ENCODE results near the gene CEBPB.
"Not testable (repeated sequence)": the region's sequence is repeated elsewhere in the genome, so short reads cannot be mapped to it uniquely, and the experiment has no call there.

Gene CEBPB

DNA sequence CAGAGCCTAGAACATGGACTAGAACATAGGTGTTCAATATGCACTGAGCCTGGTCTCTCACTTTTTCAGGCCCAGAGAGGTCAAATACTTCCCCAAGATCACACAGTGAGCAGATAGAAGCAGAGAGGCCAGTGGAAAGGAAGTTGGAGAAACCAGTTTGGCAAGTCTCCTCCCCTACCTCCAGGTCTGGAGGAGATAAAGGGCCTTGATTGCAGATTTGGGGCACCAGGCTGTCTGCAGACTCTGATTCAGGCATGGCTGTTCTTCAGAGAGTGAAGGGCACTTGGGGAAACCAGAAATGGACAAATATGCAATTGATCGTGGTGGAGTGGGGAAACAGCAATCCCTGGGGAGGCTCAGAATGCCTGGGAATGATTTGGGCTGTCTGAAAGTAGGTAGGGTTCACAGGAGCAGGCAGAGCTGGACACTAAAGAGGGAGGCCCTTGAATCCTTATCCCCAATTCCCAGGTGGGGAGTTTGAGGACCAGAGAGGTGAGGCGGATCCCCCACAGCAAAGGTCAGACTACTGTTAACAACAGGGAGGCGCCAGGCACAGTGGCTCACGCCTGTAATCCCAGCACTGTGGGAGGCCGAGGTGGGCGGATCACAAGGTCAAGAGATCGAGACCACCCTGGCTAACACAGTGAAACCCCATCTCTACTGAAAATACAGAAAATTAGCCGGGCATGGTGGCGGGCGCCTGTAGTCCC, 39.4 kb upstream of the CEBPB start:
- Histone ChIP-seq H3K27me3 (ENCODE audit: control insufficient read depth in 1 of 2, insufficient read depth in 2 of 2, low read length in 2 of 2) (no peaks in the 10 kb centered on the region), H3K4me3 (ENCODE audit: low read length in 2 of 2) (no peak overlapping the region)

GRCh38 chr20:50152394-50153152, 38.1 kb upstream of the CEBPB start:
- peak overlapping the region; percentile 90 to 91 for H3K4me3 ChIP-seq (ENCODE audit: low read length in 2 of 2)
- H3K27ac ChIP-seq (ENCODE audit: low read length), result peak overlapping the region; percentile 69
- H3K9me3 ChIP-seq (ENCODE audit: control insufficient read depth in 2 of 2, low read length in 2 of 2), result no peaks in the 10 kb centered on the region
- H3K9ac ChIP-seq (ENCODE audit: low read length in 2 of 2), result peak overlapping the region; percentile 91 to 93
- no peaks in the 10 kb centered on the region for H3K27me3 ChIP-seq (ENCODE audit: control insufficient read depth in 1 of 2, insufficient read depth in 2 of 2, low read length in 2 of 2)
- peaks cover 53% of the 10 kb centered on the region for H3K4me1 ChIP-seq (ENCODE audit: control insufficient read depth, insufficient read depth, low read length)
- H3K36me3 ChIP-seq (ENCODE audit: control insufficient read depth in 2 of 2, insufficient read depth in 2 of 2, low read length in 2 of 2), result peaks cover 0 to under 1% of the 10 kb centered on the region in 2 donors

More for the DNA sequence above, 39.4 kb upstream of the CEBPB start:
- Histone ChIP-seq H3K4me1 (ENCODE audit: control insufficient read depth, insufficient read depth, low read length) (peaks cover 58% of the 10 kb centered on the region), H3K27ac (ENCODE audit: low read length) (no peak overlapping the region), H3K9ac (ENCODE audit: low read length in 2 of 2) (peak overlapping the region in 1 of 2 donors; percentile 47), H3K9me3 (ENCODE audit: control insufficient read depth in 2 of 2, low read length in 2 of 2) (no peaks in the 10 kb centered on the region), H3K36me3 (ENCODE audit: control insufficient read depth in 2 of 2, insufficient read depth in 2 of 2, low read length in 2 of 2) (peaks cover 0 to 5% of the 10 kb centered on the region in 2 donors)

- H3K36me3 ChIP-seq (ENCODE audit: control insufficient read depth in 2 of 2, insufficient read depth in 2 of 2, low read length in 2 of 2), result no peaks in the 10 kb centered on the region
- no peaks in the 10 kb centered on the region for H3K27me3 ChIP-seq (ENCODE audit: control insufficient read depth in 1 of 2, insufficient read depth in 2 of 2, low read length in 2 of 2)
- H3K9me3 ChIP-seq (ENCODE audit: control insufficient read depth in 2 of 2, low read length in 2 of 2), result no peaks in the 10 kb centered on the region
- H3K27ac ChIP-seq (ENCODE audit: low read length), result peak overlapping the region; percentile 69
- H3K4me3 ChIP-seq (ENCODE audit: low read length in 2 of 2), result peak overlapping the region; percentile 90 to 91
- H3K9ac ChIP-seq (ENCODE audit: low read length in 2 of 2), result peak overlapping the region; percentile 91 to 93
- peaks cover 49% of the 10 kb centered on the region for H3K4me1 ChIP-seq (ENCODE audit: control insufficient read depth, insufficient read depth, low read length)
Observed at GRCh38 chr20:50153153-50153499, 37.5 kb upstream of the CEBPB start.

- Histone ChIP-seq H3K4me1 (ENCODE audit: control insufficient read depth, insufficient read depth, low read length) (peaks cover 44% of the 10 kb centered on the region), H3K27me3 (ENCODE audit: control insufficient read depth in 1 of 2, insufficient read depth in 2 of 2, low read length in 2 of 2) (no peaks in the 10 kb centered on the region), H3K9me3 (ENCODE audit: control insufficient read depth in 2 of 2, low read length in 2 of 2) (no peaks in the 10 kb centered on the region)
Observed at GRCh38 chr20:50153500-50154377, 36.9 kb upstream of the CEBPB start, which contains the start of gene PEDS1. Gene PEDS1 (minus strand): TSS chr20:50153723. CDS start chr20:50153637, 86 bp downstream.

GRCh38 chr20:50161494-50161893, 29.1 kb upstream of the CEBPB start:
- H3K9me3 ChIP-seq (ENCODE audit: control insufficient read depth in 2 of 2, low read length in 2 of 2); H3K36me3 ChIP-seq (ENCODE audit: control insufficient read depth in 2 of 2, insufficient read depth in 2 of 2, low read length in 2 of 2); H3K27ac ChIP-seq (ENCODE audit: low read length); H3K4me3 ChIP-seq (ENCODE audit: low read length in 2 of 2); H3K9ac ChIP-seq (ENCODE audit: low read length in 2 of 2); H3K27me3 ChIP-seq (ENCODE audit: control insufficient read depth in 1 of 2, insufficient read depth in 2 of 2, low read length in 2 of 2): not testable (repeated sequence)
- peaks cover 18% of the 10 kb centered on the region for H3K4me1 ChIP-seq (ENCODE audit: control insufficient read depth, insufficient read depth, low read length)

More at GRCh38 chr20:50153500-50154377, 36.9 kb upstream of the CEBPB start, which contains the start of gene PEDS1:
- no peaks in the 10 kb centered on the region for H3K36me3 ChIP-seq (ENCODE audit: control insufficient read depth in 2 of 2, insufficient read depth in 2 of 2, low read length in 2 of 2)
- H3K9ac ChIP-seq (ENCODE audit: low read length in 2 of 2), result peak within 1 kb of the TSS; percentile 91 to 93
- H3K4me3 ChIP-seq (ENCODE audit: low read length in 2 of 2), result peak within 1 kb of the TSS; percentile 90 to 91
- H3K27ac ChIP-seq (ENCODE audit: low read length), result peak within 1 kb of the TSS; percentile 79

- Histone ChIP-seq H3K9me3 (ENCODE audit: control insufficient read depth in 2 of 2, low read length in 2 of 2) (no peaks in the 10 kb centered on the region), H3K36me3 (ENCODE audit: control insufficient read depth in 2 of 2, insufficient read depth in 2 of 2, low read length in 2 of 2) (no peaks in the 10 kb centered on the region), H3K4me1 (ENCODE audit: control insufficient read depth, insufficient read depth, low read length) (peaks cover 22% of the 10 kb centered on the region), H3K4me3 (ENCODE audit: low read length in 2 of 2) (no peak overlapping the region), H3K27ac (ENCODE audit: low read length) (peak overlapping the region; percentile 46), H3K27me3 (ENCODE audit: control insufficient read depth in 1 of 2, insufficient read depth in 2 of 2, low read length in 2 of 2) (no peaks in the 10 kb centered on the region), H3K9ac (ENCODE audit: low read length in 2 of 2) (no peak overlapping the region)
Observed at GRCh38 chr20:50163570-50164317, 26.9 kb upstream of the CEBPB start.

- Histone ChIP-seq H3K4me1 (ENCODE audit: control insufficient read depth, insufficient read depth, low read length) (peaks cover 26% of the 10 kb centered on the region), H3K9me3 (ENCODE audit: control insufficient read depth in 2 of 2, low read length in 2 of 2) (no peaks in the 10 kb centered on the region), H3K27ac (ENCODE audit: low read length) (peak overlapping the region; percentile 94), H3K9ac (ENCODE audit: low read length in 2 of 2) (peak overlapping the region; percentile 63 to 85), H3K36me3 (ENCODE audit: control insufficient read depth in 2 of 2, insufficient read depth in 2 of 2, low read length in 2 of 2) (no peaks in the 10 kb centered on the region), H3K4me3 (ENCODE audit: low read length in 2 of 2) (peak overlapping the region; percentile 66 to 70), H3K27me3 (ENCODE audit: control insufficient read depth in 1 of 2, insufficient read depth in 2 of 2, low read length in 2 of 2) (no peaks in the 10 kb centered on the region)
Observed at GRCh38 chr20:50165684-50166554, 24.7 kb upstream of the CEBPB start.

DNA sequence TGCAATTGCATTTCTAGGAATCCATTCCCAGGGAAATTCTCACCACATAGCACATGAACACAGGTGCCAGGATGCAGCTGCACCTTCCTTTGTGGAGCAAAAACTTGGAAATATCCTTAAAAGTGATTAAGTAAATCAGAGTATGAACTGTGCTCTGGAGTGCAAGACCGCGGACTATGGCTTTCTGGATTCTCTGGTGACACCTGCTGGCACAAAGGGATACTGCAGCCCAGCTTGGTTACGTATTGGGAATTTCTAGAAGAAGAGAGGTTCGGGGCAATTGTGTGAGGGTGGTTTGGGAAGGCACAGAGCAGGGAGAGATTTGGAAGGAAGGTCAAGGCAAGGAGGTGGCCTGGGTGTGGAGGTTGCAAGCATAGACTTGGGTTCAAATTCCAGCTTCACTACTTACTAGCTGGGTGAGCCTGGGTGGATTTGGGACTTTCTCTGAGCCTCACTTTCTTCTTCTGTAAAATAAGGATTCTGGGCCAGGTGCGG, 21.3 kb upstream of the CEBPB start:
- no peak overlapping the region for H3K4me3 ChIP-seq (ENCODE audit: low read length in 2 of 2)
- H3K9ac ChIP-seq (ENCODE audit: low read length in 2 of 2), result no peak overlapping the region
- peaks cover 37% of the 10 kb centered on the region for H3K4me1 ChIP-seq (ENCODE audit: control insufficient read depth, insufficient read depth, low read length)
- no peak overlapping the region for H3K27ac ChIP-seq (ENCODE audit: low read length)
- H3K9me3 ChIP-seq (ENCODE audit: control insufficient read depth in 2 of 2, low read length in 2 of 2), result no peaks in the 10 kb centered on the region
- no peaks in the 10 kb centered on the region for H3K36me3 ChIP-seq (ENCODE audit: control insufficient read depth in 2 of 2, insufficient read depth in 2 of 2, low read length in 2 of 2)
- H3K27me3 ChIP-seq (ENCODE audit: control insufficient read depth in 1 of 2, insufficient read depth in 2 of 2, low read length in 2 of 2), result no peaks in the 10 kb centered on the region

GRCh38 chr20:50170549-50171220, 19.9 kb upstream of the CEBPB start:
- no peaks in the 10 kb centered on the region for H3K9me3 ChIP-seq (ENCODE audit: control insufficient read depth in 2 of 2, low read length in 2 of 2)
- H3K36me3 ChIP-seq (ENCODE audit: control insufficient read depth in 2 of 2, insufficient read depth in 2 of 2, low read length in 2 of 2), result no peaks in the 10 kb centered on the region
- no peak overlapping the region for H3K4me3 ChIP-seq (ENCODE audit: low read length in 2 of 2)
- no peak overlapping the region for H3K9ac ChIP-seq (ENCODE audit: low read length in 2 of 2)
- H3K4me1 ChIP-seq (ENCODE audit: control insufficient read depth, insufficient read depth, low read length), result peaks cover 36% of the 10 kb centered on the region
- no peaks in the 10 kb centered on the region for H3K27me3 ChIP-seq (ENCODE audit: control insufficient read depth in 1 of 2, insufficient read depth in 2 of 2, low read length in 2 of 2)
- H3K27ac ChIP-seq (ENCODE audit: low read length), result no peak overlapping the region
